Measurements from ENCODE around the gene DMC1.
"Not testable (repeated sequence)": the region's sequence is repeated elsewhere in the genome, so short reads cannot be mapped to it uniquely, and the experiment has no call there.

DMC1 gene

GRCh38 chr22:38497869-38498268 lies 72.1 kb downstream of the DMC1 start:
- DNase-seq: no peak

- DNase-seq: no peak
Measured at GRCh38 chr22:38494939-38495338, 75.0 kb downstream of the DMC1 start.

GRCh38 chr22:38494498-38494897 lies 75.5 kb downstream of the DMC1 start:
- no peak for DNase-seq

- DNase-seq: no peak
Measured at GRCh38 chr22:38491707-38492348, 78.2 kb downstream of the DMC1 start.

- DNase-seq: no peak
Measured at GRCh38 chr22:38490915-38491314, 79.1 kb downstream of the DMC1 start.

- no peak for DNase-seq
Measured at GRCh38 chr22:38490475-38490874, 79.5 kb downstream of the DMC1 start.

GRCh38 chr22:38489561-38490145 lies 80.3 kb downstream of the DMC1 start:
- no peak for DNase-seq

- DNase-seq: no peak
Measured at GRCh38 chr22:38489142-38489541, 80.8 kb downstream of the DMC1 start.

- DNase-seq: no peak
Measured at GRCh38 chr22:38487946-38488345, 82.0 kb downstream of the DMC1 start.

GRCh38 chr22:38485783-38486182 lies 84.2 kb downstream of the DMC1 start:
- no peak for DNase-seq

GRCh38 chr22:38484244-38484643 lies 85.7 kb downstream of the DMC1 start:
- DNase-seq: no peak

- no peak for DNase-seq
Measured at GRCh38 chr22:38482662-38483308, 87.2 kb downstream of the DMC1 start.

GRCh38 chr22:38481871-38482332 lies 88.1 kb downstream of the DMC1 start:
- DNase-seq: no peak

- no peak for DNase-seq
Measured at GRCh38 chr22:38481162-38481870, 88.7 kb downstream of the DMC1 start.

GRCh38 chr22:38479096-38479837 lies 90.7 kb downstream of the DMC1 start:
- no peak for DNase-seq

- no peak for DNase-seq
Measured at GRCh38 chr22:38477585-38477984, 92.4 kb downstream of the DMC1 start.

- DNase-seq: no peak
Measured at GRCh38 chr22:38474003-38474607, 95.9 kb downstream of the DMC1 start.

- no peak for DNase-seq
Measured at GRCh38 chr22:38471237-38471636, 98.7 kb downstream of the DMC1 start.

- DNase-seq: not testable (repeated sequence)
Measured at GRCh38 chr22:38470179-38470578, 99.8 kb downstream of the DMC1 start.

GRCh38 chr22:38469306-38469781 lies 100.6 kb downstream of the DMC1 start:
- DNase-seq: no peak
